ENCODE data around the gene CNDP1.

CNDP1 gene

GRCh38 chr18:74573053-74573452 lies 38.8 kb downstream of the CNDP1 start:
- Histone ChIP-seq H3K27ac (ENCODE audit: extremely low read depth, low read depth, low read length) (no peak overlapping the region), H3K4me3 (ENCODE audit: low read depth, low read length) (no peak overlapping the region), H3K9me3 (ENCODE audit: control insufficient read depth, insufficient read depth, low read depth, low read length) (no peaks in the 10 kb centered on the region), H3K36me3 (ENCODE audit: control insufficient read depth in 2 of 2, insufficient read depth in 1 of 2, low read length in 2 of 2) (no peaks in the 10 kb centered on the region), H3K4me1 (ENCODE audit: control insufficient read depth, insufficient read depth, low read length) (no peaks in the 10 kb centered on the region)
- ChIA-PET POLR2A (no interaction called here), CTCF (no interaction called here)
- TF ChIP-seq ZBTB17 (tag by site-specific recombination; IDR thresholded peaks at IDR 0.05) (peak; percentile 68; the same call in 1 of the 2 replicates), ZSCAN18 (tag by site-specific recombination; IDR thresholded peaks at IDR 0.05) (no peak), ZNF561 (tag by site-specific recombination; IDR thresholded peaks at IDR 0.05; ENCODE audit: borderline replicate concordance) (no peak), SCRT1 (tag by site-specific recombination; IDR thresholded peaks at IDR 0.05; ENCODE audit: borderline replicate concordance) (no peak), ZNF626 (tag by site-specific recombination; IDR thresholded peaks at IDR 0.05) (no peak), ZNF610 (tag by site-specific recombination; IDR thresholded peaks at IDR 0.05; ENCODE audit: borderline replicate concordance) (no peak), ZNF433 (tag by site-specific recombination; IDR thresholded peaks at IDR 0.05; ENCODE audit: low read depth) (no peak), ZNF366 (tag by site-specific recombination; conservative IDR thresholded peaks at IDR 0.05) (peak; percentile 92)

GRCh38 chr18:74574916-74575315 lies 40.6 kb downstream of the CNDP1 start:
- ChIA-PET POLR2A (no interaction called here), CTCF (no interaction called here)

GRCh38 chr18:74577019-74577418 lies 42.7 kb downstream of the CNDP1 start:
- H3K27ac ChIP-seq (ENCODE audit: extremely low read depth, low read depth, low read length) = no peak overlapping the region
- no peaks in the 10 kb centered on the region for H3K4me1 ChIP-seq (ENCODE audit: control insufficient read depth, insufficient read depth, low read length)
- no peak overlapping the region for H3K4me3 ChIP-seq (ENCODE audit: low read depth, low read length)
- TF ChIP-seq KLF16 (tag by site-specific recombination; IDR thresholded peaks at IDR 0.05) = no peak
- TF ChIP-seq ZNF2 (tag by site-specific recombination; IDR thresholded peaks at IDR 0.05) = no peak
- no peak for TF ChIP-seq MYNN (tag by site-specific recombination; IDR thresholded peaks at IDR 0.05; ENCODE audit: borderline replicate concordance)
- TF ChIP-seq MEIS1 (CRISPR knock-in tag; IDR thresholded peaks at IDR 0.05; ENCODE audit: borderline replicate concordance) = no peak
- no peak for TF ChIP-seq MZF1 (tag by site-specific recombination; IDR thresholded peaks at IDR 0.05; ENCODE audit: borderline replicate concordance)
- no peaks in the 10 kb centered on the region for H3K9me3 ChIP-seq (ENCODE audit: control insufficient read depth, insufficient read depth, low read depth, low read length)
- H3K36me3 ChIP-seq (ENCODE audit: control insufficient read depth in 2 of 2, insufficient read depth in 1 of 2, low read length in 2 of 2) = no peaks in the 10 kb centered on the region
- CTCF ChIA-PET = no interaction called here
- POLR2A ChIA-PET = no interaction called here

More at GRCh38 chr18:74574916-74575315, 40.6 kb downstream of the CNDP1 start:
- Histone ChIP-seq H3K27ac (ENCODE audit: extremely low read depth, low read depth, low read length) (no peak overlapping the region), H3K9me3 (ENCODE audit: control insufficient read depth, insufficient read depth, low read depth, low read length) (no peaks in the 10 kb centered on the region), H3K36me3 (ENCODE audit: control insufficient read depth in 2 of 2, insufficient read depth in 1 of 2, low read length in 2 of 2) (no peaks in the 10 kb centered on the region), H3K4me1 (ENCODE audit: control insufficient read depth, insufficient read depth, low read length) (no peaks in the 10 kb centered on the region), H3K4me3 (ENCODE audit: low read depth, low read length) (no peak overlapping the region)
- no peak for TF ChIP-seq IKZF3 (tag by site-specific recombination; IDR thresholded peaks at IDR 0.05)
- TF ChIP-seq BCL11A (tag by site-specific recombination; IDR thresholded peaks at IDR 0.05; ENCODE audit: low read depth) = no peak
- no peak for TF ChIP-seq ZNF555 (tag by site-specific recombination; conservative IDR thresholded peaks at IDR 0.05)
- no peak for TF ChIP-seq ZNF335 (tag by site-specific recombination; conservative IDR thresholded peaks at IDR 0.05)
- TF ChIP-seq ZNF768 (tag by site-specific recombination; IDR thresholded peaks at IDR 0.05) = no peak
- 0 out of 2 replicates have a peak, but pooled peaks have one; percentile 12 for TF ChIP-seq PRDM1 (tag by site-specific recombination; IDR thresholded peaks at IDR 0.05)
- TF ChIP-seq ZNF510 (tag by site-specific recombination; IDR thresholded peaks at IDR 0.05; ENCODE audit: insufficient replicate concordance) = no peak
- TF ChIP-seq KLF10 (tag by site-specific recombination; IDR thresholded peaks at IDR 0.05) = no peak
- peak; percentile 51; the same call in 1 of the 2 replicates for TF ChIP-seq ZNF366 (tag by site-specific recombination; conservative IDR thresholded peaks at IDR 0.05)
- TF ChIP-seq ZNF23 (tag by site-specific recombination; IDR thresholded peaks at IDR 0.05; ENCODE audit: borderline replicate concordance) = no peak

Data from HEK293 (cell line).